Activated CD4-positive, alpha-beta T cell treated with anti-CD3 and anti-CD28 coated beads, Interleukin-2, amount 50 U/mL, for 1 hour (primary cell): ENCODE results near the gene LIPF.
"Not testable (repeated sequence)": the region's sequence is repeated elsewhere in the genome, so short reads cannot be mapped to it uniquely, and the experiment has no call there.

ENCODE experiments used
- DNase-seq: peaks from one replicate; pipeline ENCODE4 v3.0.0-alpha.2; 2020

Gene LIPF

GRCh38 chr10:88664142-88664541 is at the start of gene LIPF:
TSS of gene LIPF (plus strand) at chr10:88664442. CDS start at chr10:88667298, 2,856 bp downstream.
- no peak for DNase-seq

DNA sequence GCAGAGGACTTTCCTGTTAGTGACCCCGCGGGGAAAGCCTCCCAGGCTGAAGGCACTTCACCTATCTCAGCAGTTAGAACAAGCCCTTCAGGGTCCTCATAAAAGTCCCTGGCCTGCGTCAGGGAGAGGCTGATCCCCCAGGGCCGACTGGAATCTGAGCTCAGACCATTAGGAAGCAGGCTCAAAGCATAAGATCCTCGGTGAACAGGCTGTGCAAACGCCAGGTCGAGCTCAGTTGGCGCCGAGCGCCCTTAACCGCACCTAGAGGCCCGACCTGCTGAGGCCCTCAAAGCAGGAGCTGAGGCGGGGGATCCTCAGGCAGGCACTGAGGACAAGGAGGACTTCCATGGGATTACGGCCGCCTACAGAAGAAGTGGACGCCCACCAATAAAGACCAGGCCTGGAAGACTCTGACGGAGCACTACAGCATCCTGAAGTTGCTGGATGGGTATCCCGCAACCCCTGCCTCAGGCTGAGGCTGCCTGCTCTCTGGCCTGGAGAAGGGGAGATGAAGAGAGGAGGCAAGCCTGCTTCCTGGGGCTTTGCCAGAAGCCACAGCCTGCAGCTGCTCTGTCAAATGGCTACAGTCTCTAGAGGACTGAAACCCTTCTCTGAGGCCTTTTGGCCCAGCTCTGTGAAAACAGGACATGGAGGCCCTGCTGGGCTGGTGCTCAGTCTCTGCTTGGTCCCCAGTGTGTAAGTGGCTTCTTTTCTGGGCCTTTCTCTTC is 47.8 kb upstream of the LIPF start:
- DNase-seq, result no peak

DNA sequence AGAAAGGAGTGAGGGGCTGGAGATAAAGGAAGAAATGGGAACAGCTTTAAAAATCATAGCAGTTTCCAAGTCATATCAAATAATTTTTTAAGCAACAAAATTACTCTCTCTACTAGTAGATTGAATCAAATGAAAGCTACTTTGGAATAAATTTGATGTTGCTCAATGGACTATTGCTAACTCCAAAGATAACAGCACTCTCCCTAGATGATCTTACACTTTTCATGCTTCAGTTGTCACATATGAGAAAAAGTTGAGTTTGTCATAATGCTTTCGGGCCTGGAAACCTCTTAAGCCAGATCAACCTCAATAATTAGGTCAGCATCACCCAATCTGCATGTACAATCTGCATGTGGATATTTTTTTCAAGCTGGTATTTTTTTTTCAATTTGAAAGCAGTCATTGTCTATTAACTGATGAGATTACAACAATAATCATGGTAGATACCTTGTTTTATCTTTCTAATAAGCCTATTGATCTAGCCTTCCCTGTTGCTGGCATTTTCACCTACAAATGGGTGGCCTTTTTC is 46.4 kb upstream of the LIPF start:
- no peak for DNase-seq

DNA sequence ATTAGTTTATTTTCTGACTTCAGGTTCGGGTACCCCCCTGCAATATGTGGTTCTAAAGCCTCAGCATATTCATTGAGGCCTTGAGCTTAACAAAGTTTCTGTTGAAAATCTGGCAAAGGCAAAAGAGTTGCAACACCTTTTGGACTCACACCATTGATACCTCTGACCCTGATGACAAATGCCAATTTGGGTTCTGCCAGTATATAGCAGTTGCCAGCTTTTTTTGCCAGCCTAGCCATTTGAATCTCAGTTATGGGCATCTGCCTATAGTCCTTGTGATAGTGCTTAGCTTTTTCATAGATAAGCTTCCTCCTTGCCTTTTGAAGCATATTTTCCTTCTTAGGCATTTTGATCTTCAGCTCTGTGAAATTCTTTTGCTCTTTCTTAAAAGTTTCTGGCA is 45.7 kb upstream of the LIPF start:
- no peak for DNase-seq

DNA sequence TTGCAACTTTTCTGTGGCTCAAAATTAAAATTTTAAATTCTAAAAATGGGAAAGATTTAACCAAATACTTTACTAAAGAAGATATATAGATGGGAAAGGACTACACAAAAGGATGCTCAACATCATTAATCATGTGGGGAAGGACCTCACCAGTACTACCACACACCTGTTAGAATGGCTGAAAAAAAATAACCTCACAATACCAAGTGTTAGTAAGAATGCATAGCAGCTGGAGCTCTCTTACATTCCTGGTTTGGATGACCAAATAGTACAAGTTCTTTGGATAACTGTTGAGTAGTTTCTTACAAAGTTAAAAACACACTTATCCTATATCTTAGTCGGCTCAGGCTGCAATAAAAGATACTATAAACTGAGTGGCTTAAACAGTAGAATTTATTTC is 43.8 kb upstream of the LIPF start:
- no peak for DNase-seq

GRCh38 chr10:88623835-88624234 is 40.4 kb upstream of the LIPF start:
- DNase-seq, result no peak

DNA sequence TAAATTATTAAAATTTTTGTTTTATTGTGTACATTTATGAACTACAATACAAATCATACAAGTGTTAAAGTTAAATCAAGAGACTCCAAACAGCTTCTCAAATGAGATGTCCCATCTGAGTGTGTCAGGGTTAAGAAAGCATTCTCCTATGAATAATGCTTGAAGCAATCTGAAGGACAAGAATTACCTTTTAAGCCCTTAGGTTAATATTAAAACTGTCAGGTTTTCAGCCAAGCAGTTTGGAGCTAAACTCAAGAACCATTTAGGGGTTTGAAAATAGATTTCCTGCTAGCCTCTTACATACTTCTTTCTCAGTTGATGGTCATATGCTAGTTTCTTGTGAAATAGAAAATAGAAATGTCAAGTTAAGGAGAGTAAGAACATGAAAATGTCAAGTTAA is 39.4 kb upstream of the LIPF start:
- DNase-seq, result no peak

GRCh38 chr10:88640186-88640585 is 24.1 kb upstream of the LIPF start:
- DNase-seq, result no peak

GRCh38 chr10:88642209-88642608 is 22.0 kb upstream of the LIPF start:
- no peak for DNase-seq

DNA sequence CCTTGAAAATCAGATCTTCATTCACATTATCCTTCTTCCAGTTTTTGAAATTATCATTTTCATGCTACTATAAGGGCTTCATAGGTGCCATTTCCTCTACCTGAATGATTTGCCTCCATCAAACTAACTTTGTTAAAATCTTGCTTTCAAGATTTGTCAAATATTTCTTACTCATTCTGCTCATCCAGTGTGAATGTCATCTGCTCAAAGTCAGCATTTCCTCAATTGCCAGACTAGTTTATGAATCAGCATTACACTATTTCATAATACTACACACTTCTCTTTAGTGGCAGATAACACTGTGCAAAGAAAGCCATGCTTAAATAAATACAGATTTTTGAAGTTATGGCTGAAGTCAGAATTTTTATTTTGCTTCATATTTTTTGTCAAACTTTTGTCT is 21.3 kb upstream of the LIPF start:
- no peak for DNase-seq

DNA sequence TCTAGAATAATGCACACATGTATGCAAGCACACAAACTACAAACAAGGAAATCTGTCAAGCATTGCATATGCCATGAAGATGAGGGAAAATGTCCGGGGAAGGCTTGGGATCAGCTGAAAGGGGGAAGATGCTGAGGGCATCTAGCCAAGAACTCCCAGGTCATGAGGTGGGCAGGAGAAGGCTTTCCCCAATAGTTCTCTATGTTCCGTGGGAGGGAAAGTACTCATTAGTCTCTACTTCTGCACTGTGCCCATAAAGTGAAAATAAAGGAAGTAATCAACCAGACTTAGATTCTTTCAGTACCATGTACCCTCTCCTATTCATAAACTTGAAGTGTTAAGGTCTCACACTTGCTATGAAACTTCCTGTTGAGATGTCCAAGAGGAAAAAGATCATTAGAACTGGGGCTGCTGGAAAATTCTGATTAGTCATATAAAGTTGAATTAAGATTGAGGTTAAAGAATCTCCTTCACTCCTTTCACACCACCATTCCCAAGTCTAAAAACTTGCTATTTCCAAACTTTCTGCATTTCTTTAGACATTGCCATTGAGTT is 17.1 kb upstream of the LIPF start:
- DNase-seq, result no peak

DNA sequence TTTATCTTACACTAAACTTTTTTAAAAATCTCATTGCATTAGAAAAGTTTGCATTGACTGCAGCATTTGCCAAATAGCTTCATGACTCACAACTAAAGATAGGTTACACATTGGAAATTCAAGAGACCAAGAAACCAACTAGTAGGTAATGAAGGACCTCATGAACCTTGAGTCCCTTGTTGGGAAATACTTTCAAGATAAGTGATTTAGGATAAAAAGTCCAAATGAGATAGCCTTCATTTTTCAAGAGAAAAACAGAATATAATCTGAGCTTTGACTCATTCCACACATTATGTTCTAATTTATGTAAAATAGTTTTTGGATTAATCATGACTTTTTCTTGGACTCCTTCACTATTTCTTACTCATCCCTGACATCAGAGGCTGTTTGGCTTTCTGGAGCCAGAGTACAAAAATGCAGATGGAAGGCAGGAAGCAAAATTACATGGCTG is 13.1 kb upstream of the LIPF start:
- DNase-seq, result no peak

DNA sequence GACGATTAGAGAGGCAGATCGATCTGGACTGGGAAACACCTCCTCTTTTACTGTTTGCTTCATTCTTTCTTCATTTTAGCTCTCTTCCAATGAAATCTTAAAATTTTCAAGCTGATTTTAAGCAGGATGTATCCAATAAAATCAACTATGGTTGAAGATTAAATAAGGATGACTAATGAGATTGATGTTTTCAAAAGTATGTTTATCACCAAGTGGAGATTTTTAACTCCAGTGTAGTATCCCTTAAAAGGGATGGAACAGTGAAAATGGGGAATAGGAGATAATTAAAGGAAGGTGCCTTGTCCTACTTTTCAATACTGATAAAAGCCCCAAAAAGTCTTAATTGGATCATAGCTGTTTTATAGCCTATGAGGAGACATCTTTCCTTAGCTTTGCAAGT is 11.6 kb upstream of the LIPF start:
- DNase-seq, result no peak

GRCh38 chr10:88657901-88658300 is 6.3 kb upstream of the LIPF start:
- DNase-seq, result no peak

GRCh38 chr10:88659725-88660597 is 4.3 kb upstream of the LIPF start:
- DNase-seq, result no peak

DNA sequence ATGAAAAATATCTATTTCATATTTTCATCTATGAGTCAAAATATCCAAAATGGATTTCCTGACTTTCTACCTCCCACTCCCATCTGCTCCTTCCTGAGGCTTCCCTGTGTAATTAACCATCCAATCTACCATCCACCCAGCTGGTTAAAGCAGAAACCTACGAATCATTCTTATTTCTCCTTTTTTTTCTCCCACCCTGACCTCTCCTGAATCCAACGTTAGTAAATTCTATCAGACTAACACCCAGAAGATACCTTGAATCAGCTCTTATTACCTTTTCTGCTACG is 3.7 kb upstream of the LIPF start:
- DNase-seq, result no peak

DNA sequence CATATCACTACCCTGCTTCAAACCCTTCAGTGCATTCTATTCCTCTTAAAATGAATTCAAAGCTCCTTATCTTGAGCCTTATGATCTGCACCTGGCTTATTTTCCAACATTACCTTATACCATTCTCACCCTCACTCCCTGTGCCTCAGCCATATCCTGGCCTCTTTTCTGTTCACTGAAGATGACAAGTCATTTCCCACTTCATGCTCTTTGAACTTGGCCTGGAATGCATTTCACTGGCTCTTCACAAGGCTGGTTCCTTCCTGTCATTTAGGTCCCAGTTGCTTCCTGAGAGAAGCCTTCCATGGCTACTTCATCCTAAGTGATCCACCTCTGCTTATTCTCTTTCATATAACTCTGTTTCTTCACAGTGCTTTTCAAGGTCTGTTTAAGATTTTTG is 3.2 kb upstream of the LIPF start:
- DNase-seq, result no peak

GRCh38 chr10:88661577-88661976 is 2.7 kb upstream of the LIPF start:
- no peak for DNase-seq

GRCh38 chr10:88663153-88663552 is 1.1 kb upstream of the LIPF start:
- DNase-seq, result not testable (repeated sequence)

GRCh38 chr10:88668465-88668864 is 4.2 kb downstream of the LIPF start:
- DNase-seq, result no peak

DNA sequence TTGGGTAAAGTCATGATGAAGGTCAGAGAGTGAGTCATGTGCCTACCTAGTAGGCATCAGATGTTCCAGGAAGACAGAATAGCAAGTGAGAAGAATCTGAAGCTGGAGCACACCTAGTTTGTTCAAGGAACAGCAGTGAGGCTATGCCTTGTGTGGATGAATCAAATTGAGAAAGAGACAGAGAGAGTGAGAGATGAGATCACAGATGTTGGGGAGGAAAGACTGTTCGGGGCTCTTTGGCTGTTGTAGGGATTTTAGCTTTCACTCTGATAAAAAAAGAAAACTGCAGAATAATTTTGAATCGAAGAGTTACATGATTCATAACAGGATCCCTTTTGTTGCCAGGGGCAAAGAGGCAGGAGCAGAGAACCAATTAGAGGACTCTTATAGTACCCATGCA is 6.3 kb downstream of the LIPF start:
- DNase-seq, result no peak

GRCh38 chr10:88672041-88672440 is 7.8 kb downstream of the LIPF start:
- no peak for DNase-seq

DNA sequence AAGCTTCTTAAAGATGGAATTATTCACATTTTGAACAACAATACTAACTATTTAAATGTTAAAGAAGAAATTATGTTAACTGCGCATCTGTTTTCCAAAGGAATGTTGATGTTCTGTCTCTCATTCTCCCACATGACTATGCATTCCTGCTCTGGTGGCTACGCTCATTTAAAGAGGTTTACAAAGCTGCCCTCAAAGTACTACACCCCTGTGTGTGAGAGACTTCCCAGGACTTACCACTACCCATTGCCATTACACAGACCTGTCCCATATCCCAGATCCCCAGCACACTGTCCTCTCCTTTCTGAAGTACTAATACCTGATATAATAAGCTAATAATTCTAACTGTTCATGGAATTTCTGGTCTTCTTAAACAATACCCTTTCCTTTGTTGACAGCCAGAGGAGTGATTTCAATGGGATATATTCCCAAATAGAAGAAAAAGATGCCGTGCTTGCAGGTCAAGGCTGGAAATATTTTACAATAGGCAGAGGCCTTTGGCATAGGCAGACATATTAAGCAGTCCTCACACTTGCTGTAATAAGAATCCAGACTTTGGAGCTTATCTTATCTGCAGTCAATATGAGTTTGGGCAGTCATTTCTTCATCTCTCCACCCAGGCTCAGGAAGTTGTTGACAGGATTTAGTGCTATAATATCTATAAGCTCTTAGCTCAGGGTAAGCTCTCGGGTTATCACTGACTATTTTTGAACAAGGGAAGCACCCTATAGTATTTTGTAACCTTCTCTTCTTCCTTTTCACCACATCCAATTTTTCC is 12.2 kb downstream of the LIPF start:
- DNase-seq, result no peak
